Keratinocyte (primary cell): ENCODE measurements around the gene CCL18. TPM values are rescaled to one million over a fixed set of nuclear protein-coding genes. Genes with fewer than 3 reads are reported as not detected.

ENCODE experiments used
- DNase-seq: peaks from one replicate; pipeline ENCODE4 v3.0.0-alpha.2; 2011; ENCODE audit warnings: low read depth, missing footprints, low spot score
- FAIRE-seq: peaks from 2 replicates; lab custom pipeline; 2011; peaks lifted over from hg19 to GRCh38; lab: Jason Lieb, UNC
- H2AFZ ChIP-seq: 2 replicates; pipeline ENCODE4 v1.6.0; 2012; ENCODE audit warnings: low read length, control low read depth, inconsistent platforms; ENCODE audit not compliant: control insufficient read depth
- H3K27ac ChIP-seq: 2 replicates; pipeline ENCODE4 v1.5.1; 2011; ENCODE audit warnings: low read length; ENCODE audit not compliant: control insufficient read depth, insufficient read depth
- H3K27me3 ChIP-seq: 3 replicates; pipeline ENCODE4 v1.6.0; 2011; ENCODE audit warnings: low read length; ENCODE audit not compliant: control insufficient read depth, insufficient read depth; ENCODE audit errors: extremely low read depth
- H3K36me3 ChIP-seq, 2 experiments: 2 replicates in 1 of 2; 3 replicates in 1 of 2; pipeline ENCODE4 v1.5.1; 2011; ENCODE audit warnings: low read length in 2 of 2, mild to moderate bottlenecking in 1 of 2; ENCODE audit not compliant: control insufficient read depth in 2 of 2, insufficient read depth in 2 of 2; ENCODE audit errors: extremely low read depth in 1 of 2
- H3K4me1 ChIP-seq: 3 replicates; pipeline ENCODE4 v1.5.1; 2011; ENCODE audit warnings: low read length; ENCODE audit not compliant: control insufficient read depth, insufficient read depth; ENCODE audit errors: extremely low read depth
- H3K4me2 ChIP-seq: 3 replicates; pipeline ENCODE4 v1.6.0; 2011; ENCODE audit warnings: low read depth, low read length; ENCODE audit not compliant: control insufficient read depth, insufficient read depth; ENCODE audit errors: extremely low read depth
- H3K4me3 ChIP-seq, 3 experiments: fragments of 200-600 bp in 1 of 3; sonication (generic) in 1 of 3; 2 replicates in 2 of 3; 3 replicates in 1 of 3; pipeline ENCODE4 v1.5.1; 2011 to 2016; ENCODE audit warnings: low read length in 3 of 3, mild to moderate bottlenecking in 3 of 3, control low read depth in 2 of 3, inconsistent platforms in 1 of 3, low read depth in 1 of 3, mixed read lengths in 1 of 3, mixed run types in 1 of 3, moderate library complexity in 1 of 3; ENCODE audit not compliant: control insufficient read depth in 2 of 3, insufficient read depth in 2 of 3; ENCODE audit errors: extremely low read depth in 1 of 3
- H3K79me2 ChIP-seq: 2 replicates; pipeline ENCODE4 v1.6.0; 2012; ENCODE audit warnings: low read length; ENCODE audit not compliant: control insufficient read depth, insufficient read depth
- H3K9ac ChIP-seq: 3 replicates; pipeline ENCODE4 v1.6.0; 2011; ENCODE audit warnings: low read length; ENCODE audit not compliant: control insufficient read depth, insufficient read depth; ENCODE audit errors: extremely low read depth
- H3K9me1 ChIP-seq: 3 replicates; pipeline ENCODE4 v1.6.0; 2011; ENCODE audit warnings: low read length; ENCODE audit not compliant: control insufficient read depth, insufficient read depth; ENCODE audit errors: extremely low read depth
- H3K9me3 ChIP-seq: 2 replicates; pipeline ENCODE4 v1.5.1; 2012; ENCODE audit warnings: low read depth, low read length; ENCODE audit not compliant: control insufficient read depth
- H4K20me1 ChIP-seq: 3 replicates; pipeline ENCODE4 v1.6.0; 2011; ENCODE audit warnings: low read length; ENCODE audit not compliant: control insufficient read depth, insufficient read depth; ENCODE audit errors: extremely low read depth
- EZH2 ChIP-seq: IDR thresholded peaks from one replicate; pipeline ENCODE4 v1.6.1; 2012; ENCODE audit warnings: inconsistent platforms, mild to moderate bottlenecking, low read length, moderate library complexity
- dilution Hi-C: fragments of 300-500 bp; cut with MboI; formaldehyde crosslinking; loops from one replicate; pipeline ENCODE4 v1.7.0; 2020; ENCODE audit warnings: low sequenced_read_pairs; ENCODE audit not compliant: extremely low pct_ligation_motif_present
- polyA plus RNA-seq, 5 experiments: library from polyadenylated mRNA; depleted of rRNA in 3 of 5; stranded (reverse) in 3 of 5; stranded (forward) in 1 of 5; unstranded in 1 of 5; fragments of >200 nt; gene quantifications; 1 replicate in 1 of 5; 2 replicates in 3 of 5; 3 replicates in 1 of 5; pipeline versions ENCODE4 v1.2.1 to v1.2.3, GENCODE V29; 2011 to 2012; ENCODE audit warnings: missing spikeins in 2 of 5, low read depth in 1 of 5, low replicate concordance in 1 of 5
- TF ChIP-seq, protein P1 (sequence below), 3 experiments: IDR thresholded peaks in 1 of 3; conservative IDR thresholded peaks in 1 of 3; optimal IDR thresholded peaks in 1 of 3; 2 replicates in 2 of 3; 3 replicates in 1 of 3; pipeline versions ENCODE3 to v1.5.1; 2011; ENCODE audit warnings: low read length in 3 of 3, mild to moderate bottlenecking in 3 of 3, moderate library complexity in 2 of 3, control low read depth in 1 of 3, inconsistent platforms in 1 of 3; ENCODE audit not compliant: insufficient read depth in 2 of 3; ENCODE audit errors: extremely low read depth in 1 of 3

The CCL18 gene
- polyA plus RNA-seq, 1 donor (not counting 4 experiments of a cell fraction or from before 2014, with no cell fraction given) = not detected

DNA sequence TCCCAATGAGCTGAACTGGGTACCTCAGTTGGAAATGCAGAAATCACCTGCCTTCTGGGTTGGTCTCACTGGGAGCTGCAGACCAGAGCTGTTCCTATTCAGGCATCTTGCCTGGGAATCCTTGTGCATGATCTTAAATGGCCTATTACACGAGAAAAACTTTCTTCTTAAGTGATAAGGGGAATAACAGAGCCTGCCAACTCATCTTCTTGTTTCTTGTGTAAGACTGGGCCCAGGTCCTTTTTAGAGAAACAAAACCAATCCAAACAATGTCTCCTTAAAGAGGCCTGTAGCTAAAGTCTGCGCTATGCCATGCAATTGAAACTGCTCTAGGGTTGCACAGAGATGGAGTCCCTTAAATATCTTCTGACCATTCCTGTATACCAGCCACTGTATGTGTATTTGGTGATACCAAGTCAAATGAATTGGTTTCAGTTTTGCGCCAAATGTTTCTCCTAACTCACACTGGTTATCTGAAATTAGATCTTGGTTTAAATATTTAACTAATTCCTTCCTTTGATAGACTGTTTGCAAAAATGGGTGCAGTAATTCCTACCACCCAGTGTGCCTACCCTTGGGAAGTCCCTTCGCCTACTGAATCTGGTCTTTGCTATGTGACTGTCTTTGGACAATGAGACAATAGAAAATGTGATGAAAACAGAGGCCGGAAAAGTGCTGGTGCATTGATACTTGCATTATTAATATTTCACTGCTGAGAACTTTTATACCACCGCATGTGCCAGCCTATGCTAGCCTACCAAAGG, 39.8 kb upstream of the CCL18 start:
- Histone ChIP-seq H3K9me3 (no peaks in the 10 kb centered on the region), H2AFZ (no peak overlapping the region), H3K4me3 (no peak overlapping the region), H3K27ac (no peak overlapping the region), H3K9me1 (no peaks in the 10 kb centered on the region), H3K9ac (no peak overlapping the region), H3K36me3 (no peaks in the 10 kb centered on the region), H3K79me2 (no peaks in the 10 kb centered on the region), H4K20me1 (no peaks in the 10 kb centered on the region), H3K4me2 (no peak overlapping the region), H3K27me3 (no peaks in the 10 kb centered on the region), H3K4me1 (no peaks in the 10 kb centered on the region)
- no peak for TF ChIP-seq EZH2
- TF ChIP-seq, protein P1, sequence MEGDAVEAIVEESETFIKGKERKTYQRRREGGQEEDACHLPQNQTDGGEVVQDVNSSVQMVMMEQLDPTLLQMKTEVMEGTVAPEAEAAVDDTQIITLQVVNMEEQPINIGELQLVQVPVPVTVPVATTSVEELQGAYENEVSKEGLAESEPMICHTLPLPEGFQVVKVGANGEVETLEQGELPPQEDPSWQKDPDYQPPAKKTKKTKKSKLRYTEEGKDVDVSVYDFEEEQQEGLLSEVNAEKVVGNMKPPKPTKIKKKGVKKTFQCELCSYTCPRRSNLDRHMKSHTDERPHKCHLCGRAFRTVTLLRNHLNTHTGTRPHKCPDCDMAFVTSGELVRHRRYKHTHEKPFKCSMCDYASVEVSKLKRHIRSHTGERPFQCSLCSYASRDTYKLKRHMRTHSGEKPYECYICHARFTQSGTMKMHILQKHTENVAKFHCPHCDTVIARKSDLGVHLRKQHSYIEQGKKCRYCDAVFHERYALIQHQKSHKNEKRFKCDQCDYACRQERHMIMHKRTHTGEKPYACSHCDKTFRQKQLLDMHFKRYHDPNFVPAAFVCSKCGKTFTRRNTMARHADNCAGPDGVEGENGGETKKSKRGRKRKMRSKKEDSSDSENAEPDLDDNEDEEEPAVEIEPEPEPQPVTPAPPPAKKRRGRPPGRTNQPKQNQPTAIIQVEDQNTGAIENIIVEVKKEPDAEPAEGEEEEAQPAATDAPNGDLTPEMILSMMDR (optimal IDR thresholded peaks at IDR 0.05 in 1 of 3, IDR thresholded peaks at IDR 0.05 in 1 of 3, conservative IDR thresholded peaks at IDR 0.05 in 1 of 3; ENCODE audit: extremely low read depth in 1 of 3, insufficient read depth in 2 of 3, low read length in 3 of 3) = no peak
- FAIRE-seq (no peak), DNase-seq (no peak)
- dilution Hi-C loops = no loop called here

DNA sequence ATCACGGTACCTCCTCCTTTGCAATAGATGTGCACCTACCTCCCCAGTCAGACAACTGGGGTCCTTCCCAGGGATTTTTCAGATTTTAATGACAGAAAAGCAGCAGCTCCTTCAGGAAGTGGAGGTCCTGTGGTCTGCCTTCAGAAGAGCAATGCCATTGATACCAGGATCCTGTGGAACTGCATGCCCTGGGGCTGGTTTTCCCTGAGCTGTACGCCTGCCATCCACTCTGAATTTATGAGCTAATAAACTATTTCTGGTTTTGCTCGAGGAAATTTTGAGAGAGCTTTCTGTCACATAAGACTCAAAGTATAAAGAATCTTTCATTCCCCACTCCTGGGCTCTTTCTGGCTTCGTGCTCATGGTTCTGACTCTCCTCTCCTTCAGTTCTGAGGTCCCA, 36.3 kb upstream of the CCL18 start:
- Histone ChIP-seq H3K4me1 (peaks cover 10% of the 10 kb centered on the region), H3K27ac (no peak overlapping the region), H3K27me3 (no peaks in the 10 kb centered on the region), H3K9ac (no peak overlapping the region), H3K36me3 (no peaks in the 10 kb centered on the region), H3K4me2 (no peak overlapping the region), H3K79me2 (no peaks in the 10 kb centered on the region), H2AFZ (no peak overlapping the region), H3K4me3 (no peak overlapping the region), H3K9me3 (no peaks in the 10 kb centered on the region), H4K20me1 (no peaks in the 10 kb centered on the region), H3K9me1 (no peaks in the 10 kb centered on the region)
- TF ChIP-seq EZH2 = no peak
- TF ChIP-seq, protein P1 (optimal IDR thresholded peaks at IDR 0.05 in 1 of 3, IDR thresholded peaks at IDR 0.05 in 1 of 3, conservative IDR thresholded peaks at IDR 0.05 in 1 of 3; ENCODE audit: extremely low read depth in 1 of 3, insufficient read depth in 2 of 3, low read length in 3 of 3) = no peak
- dilution Hi-C loops = no loop called here
- FAIRE-seq (no peak), DNase-seq (no peak)
